Neural cell (in vitro differentiated cells): Measurements from ENCODE around the gene PPFIA4. TPM values are rescaled to one million over a fixed set of nuclear protein-coding genes. Genes with fewer than 3 reads are reported as not detected.

Experiments
- H2AFZ ChIP-seq: fragments of 200-600, 300-800 bp; sonication (generic), shearing (Covaris generic); 2 replicates; pipeline ENCODE4 v1.6.0; 2014; ENCODE audit warnings: low read depth, mild to moderate bottlenecking, antibody characterized with exemption, low read length, moderate library complexity
- H3F3A ChIP-seq: fragments of 200-600 bp; shearing (Covaris generic); 2 replicates; pipeline ENCODE4 v1.6.1; 2016; ENCODE audit warnings: mild to moderate bottlenecking, moderate library complexity, mixed read lengths, antibody characterized with exemption, low read length; ENCODE audit not compliant: insufficient read depth, poor library complexity, severe bottlenecking
- H3K27ac ChIP-seq: fragments of 200-600, 300-800 bp; sonication (generic), shearing (Covaris generic); 2 replicates; pipeline ENCODE4 v1.5.1; 2014; ENCODE audit warnings: mild to moderate bottlenecking, low read length, moderate library complexity
- H3K27me3 ChIP-seq: fragments of 300-800, 200-600 bp; sonication (generic), shearing (Covaris generic); 2 replicates; pipeline ENCODE4 v1.6.0; 2014; ENCODE audit warnings: mild to moderate bottlenecking, low read depth, low read length, moderate library complexity; ENCODE audit not compliant: insufficient read depth
- H3K36me3 ChIP-seq: fragments of 300-800, 200-600 bp; sonication (generic), shearing (Covaris generic); 2 replicates; pipeline ENCODE4 v1.5.1; 2014; ENCODE audit warnings: mild to moderate bottlenecking, antibody characterized with exemption, low read length, moderate library complexity; ENCODE audit not compliant: insufficient read depth
- H3K4me2 ChIP-seq: fragments of 300-800, 200-600 bp; sonication (generic), shearing (Covaris generic); 2 replicates; pipeline ENCODE4 v1.6.0; 2014; ENCODE audit warnings: mild to moderate bottlenecking, low read length
- H3K4me3 ChIP-seq: fragments of 300-800, 200-600 bp; sonication (generic), shearing (Covaris generic); 2 replicates; pipeline ENCODE4 v1.5.1; 2014; ENCODE audit warnings: mild to moderate bottlenecking, low read length, moderate library complexity
- H3K79me2 ChIP-seq: fragments of 200-600 bp; shearing (Covaris generic); replicated peaks from 2 replicates; pipeline ENCODE4 v1.6.0; 2014; ENCODE audit warnings: mild to moderate bottlenecking, low read length, moderate library complexity; ENCODE audit not compliant: insufficient read depth
- H3K9ac ChIP-seq: fragments of 300-800, 200-600 bp; sonication (generic), shearing (Covaris generic); 2 replicates; pipeline ENCODE4 v1.6.1; 2016; ENCODE audit warnings: mild to moderate bottlenecking, low read length, mixed read lengths
- H3K9me2 ChIP-seq: fragments of 200-600 bp; shearing (Covaris generic); 2 replicates; pipeline ENCODE4 v1.6.1; 2016; ENCODE audit warnings: mild to moderate bottlenecking, low read length, mixed read lengths; ENCODE audit not compliant: insufficient read depth
- H3K9me3 ChIP-seq: fragments of 200-600, 300-800 bp; sonication (generic), shearing (Covaris generic); 2 replicates; pipeline ENCODE4 v1.6.1; 2016; ENCODE audit warnings: mild to moderate bottlenecking, mixed run types, low read length, moderate library complexity, mixed read lengths
- H4K20me1 ChIP-seq: fragments of 200-600 bp; shearing (Covaris generic); 2 replicates; pipeline ENCODE4 v1.6.1; 2016; ENCODE audit warnings: mild to moderate bottlenecking, mixed run types; ENCODE audit not compliant: insufficient read depth
- EP300 ChIP-seq: fragments of 450-650 bp; conservative IDR thresholded peaks from 2 replicates; pipeline ENCODE4 v1.6.1; 2014; ENCODE audit warnings: antibody characterized with exemption, mild to moderate bottlenecking, moderate library complexity; ENCODE audit not compliant: poor library complexity, severe bottlenecking
- EZH2 ChIP-seq: fragments of 200-600, 300-800 bp; shearing (Covaris generic), sonication (generic); IDR thresholded peaks from 2 replicates; pipeline ENCODE4 v1.6.1; 2014; ENCODE audit warnings: antibody characterized with exemption, low read length, borderline replicate concordance, mild to moderate bottlenecking; ENCODE audit not compliant: insufficient read depth, poor library complexity, severe bottlenecking
- MXI1 ChIP-seq: fragments of 450-650 bp; conservative IDR thresholded peaks from 2 replicates; pipeline ENCODE4 v1.6.1; 2014; ENCODE audit warnings: antibody characterized with exemption, mild to moderate bottlenecking; ENCODE audit not compliant: poor library complexity, severe bottlenecking
- POLR2AphosphoS5 ChIP-seq: IDR thresholded peaks from 2 replicates; pipeline ENCODE4 v1.6.1; 2012
- RAD21 ChIP-seq: fragments of 450-650 bp; conservative IDR thresholded peaks from 2 replicates; pipeline ENCODE4 v1.6.1; 2014; ENCODE audit warnings: antibody characterized with exemption, mild to moderate bottlenecking, moderate library complexity
- SMC3 ChIP-seq: fragments of 450-650 bp; conservative IDR thresholded peaks from 2 replicates; pipeline ENCODE4 v1.6.1; 2014; ENCODE audit warnings: antibody characterized with exemption, mild to moderate bottlenecking, moderate library complexity; ENCODE audit not compliant: poor library complexity
- TAF1 ChIP-seq: IDR thresholded peaks from 2 replicates; pipeline ENCODE4 v1.6.1; 2012; ENCODE audit warnings: low read depth
- polyA plus RNA-seq: library from polyadenylated mRNA; depleted of rRNA; stranded (reverse); fragments of >200 nt; gene quantifications from 2 replicates; pipeline ENCODE4 v1.2.3, GENCODE V29; 2014
- TF ChIP-seq, protein P1 (sequence below): fragments of 450-650 bp; IDR thresholded peaks from 2 replicates; pipeline ENCODE4 v1.5.1; 2014; ENCODE audit warnings: antibody characterized with exemption, mild to moderate bottlenecking, moderate library complexity; ENCODE audit not compliant: poor library complexity, severe bottlenecking
- TF ChIP-seq, protein P2 (sequence below): IDR thresholded peaks from 2 replicates; pipeline ENCODE4 v1.6.1; 2012; ENCODE audit warnings: borderline replicate concordance

Gene PPFIA4
- polyA plus RNA-seq, 1 donor from 2014 or later: 1.6 TPM

DNA sequence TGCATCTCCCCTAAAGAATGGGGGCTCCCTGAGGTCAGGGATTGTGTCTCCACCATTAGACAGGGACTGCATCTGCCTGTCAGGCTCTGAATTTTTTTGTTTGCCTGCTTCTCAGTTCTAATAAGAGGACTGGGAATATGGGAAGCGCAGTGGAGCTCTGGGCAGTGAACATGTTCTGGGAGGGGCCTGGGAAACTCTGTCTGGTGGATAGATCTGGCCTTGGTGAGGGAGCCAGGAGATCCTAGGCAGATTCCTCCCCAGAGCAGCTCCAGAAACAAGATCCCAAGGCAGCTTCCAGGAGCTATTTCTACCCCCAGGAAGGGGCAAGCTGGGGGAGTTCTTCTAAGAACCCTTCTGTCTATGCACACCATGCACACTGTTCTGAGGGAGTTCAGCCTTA, 72.2 kb downstream of the PPFIA4 start:
- Histone ChIP-seq H3K4me3 (no peak overlapping the region), H4K20me1 (no peaks in the 10 kb centered on the region), H2AFZ (no peak overlapping the region), H3F3A (no peaks in the 10 kb centered on the region), H3K79me2 (no peaks in the 10 kb centered on the region), H3K9me2 (no peaks in the 10 kb centered on the region), H3K36me3 (no peaks in the 10 kb centered on the region), H3K9me3 (peaks cover 6% of the 10 kb centered on the region), H3K27ac (no peak overlapping the region), H3K4me2 (no peak overlapping the region), H3K27me3 (no peaks in the 10 kb centered on the region), H3K9ac (no peak overlapping the region)
- TF ChIP-seq MXI1: no peak
- TF ChIP-seq TAF1: no peak
- no peak for TF ChIP-seq SMC3
- TF ChIP-seq POLR2AphosphoS5: no peak
- TF ChIP-seq, protein P1, sequence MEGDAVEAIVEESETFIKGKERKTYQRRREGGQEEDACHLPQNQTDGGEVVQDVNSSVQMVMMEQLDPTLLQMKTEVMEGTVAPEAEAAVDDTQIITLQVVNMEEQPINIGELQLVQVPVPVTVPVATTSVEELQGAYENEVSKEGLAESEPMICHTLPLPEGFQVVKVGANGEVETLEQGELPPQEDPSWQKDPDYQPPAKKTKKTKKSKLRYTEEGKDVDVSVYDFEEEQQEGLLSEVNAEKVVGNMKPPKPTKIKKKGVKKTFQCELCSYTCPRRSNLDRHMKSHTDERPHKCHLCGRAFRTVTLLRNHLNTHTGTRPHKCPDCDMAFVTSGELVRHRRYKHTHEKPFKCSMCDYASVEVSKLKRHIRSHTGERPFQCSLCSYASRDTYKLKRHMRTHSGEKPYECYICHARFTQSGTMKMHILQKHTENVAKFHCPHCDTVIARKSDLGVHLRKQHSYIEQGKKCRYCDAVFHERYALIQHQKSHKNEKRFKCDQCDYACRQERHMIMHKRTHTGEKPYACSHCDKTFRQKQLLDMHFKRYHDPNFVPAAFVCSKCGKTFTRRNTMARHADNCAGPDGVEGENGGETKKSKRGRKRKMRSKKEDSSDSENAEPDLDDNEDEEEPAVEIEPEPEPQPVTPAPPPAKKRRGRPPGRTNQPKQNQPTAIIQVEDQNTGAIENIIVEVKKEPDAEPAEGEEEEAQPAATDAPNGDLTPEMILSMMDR: no peak
- no peak for TF ChIP-seq EZH2
- no peak for TF ChIP-seq RAD21
- TF ChIP-seq, protein P2, sequence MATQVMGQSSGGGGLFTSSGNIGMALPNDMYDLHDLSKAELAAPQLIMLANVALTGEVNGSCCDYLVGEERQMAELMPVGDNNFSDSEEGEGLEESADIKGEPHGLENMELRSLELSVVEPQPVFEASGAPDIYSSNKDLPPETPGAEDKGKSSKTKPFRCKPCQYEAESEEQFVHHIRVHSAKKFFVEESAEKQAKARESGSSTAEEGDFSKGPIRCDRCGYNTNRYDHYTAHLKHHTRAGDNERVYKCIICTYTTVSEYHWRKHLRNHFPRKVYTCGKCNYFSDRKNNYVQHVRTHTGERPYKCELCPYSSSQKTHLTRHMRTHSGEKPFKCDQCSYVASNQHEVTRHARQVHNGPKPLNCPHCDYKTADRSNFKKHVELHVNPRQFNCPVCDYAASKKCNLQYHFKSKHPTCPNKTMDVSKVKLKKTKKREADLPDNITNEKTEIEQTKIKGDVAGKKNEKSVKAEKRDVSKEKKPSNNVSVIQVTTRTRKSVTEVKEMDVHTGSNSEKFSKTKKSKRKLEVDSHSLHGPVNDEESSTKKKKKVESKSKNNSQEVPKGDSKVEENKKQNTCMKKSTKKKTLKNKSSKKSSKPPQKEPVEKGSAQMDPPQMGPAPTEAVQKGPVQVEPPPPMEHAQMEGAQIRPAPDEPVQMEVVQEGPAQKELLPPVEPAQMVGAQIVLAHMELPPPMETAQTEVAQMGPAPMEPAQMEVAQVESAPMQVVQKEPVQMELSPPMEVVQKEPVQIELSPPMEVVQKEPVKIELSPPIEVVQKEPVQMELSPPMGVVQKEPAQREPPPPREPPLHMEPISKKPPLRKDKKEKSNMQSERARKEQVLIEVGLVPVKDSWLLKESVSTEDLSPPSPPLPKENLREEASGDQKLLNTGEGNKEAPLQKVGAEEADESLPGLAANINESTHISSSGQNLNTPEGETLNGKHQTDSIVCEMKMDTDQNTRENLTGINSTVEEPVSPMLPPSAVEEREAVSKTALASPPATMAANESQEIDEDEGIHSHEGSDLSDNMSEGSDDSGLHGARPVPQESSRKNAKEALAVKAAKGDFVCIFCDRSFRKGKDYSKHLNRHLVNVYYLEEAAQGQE: no peak
- no peak for TF ChIP-seq EP300

DNA sequence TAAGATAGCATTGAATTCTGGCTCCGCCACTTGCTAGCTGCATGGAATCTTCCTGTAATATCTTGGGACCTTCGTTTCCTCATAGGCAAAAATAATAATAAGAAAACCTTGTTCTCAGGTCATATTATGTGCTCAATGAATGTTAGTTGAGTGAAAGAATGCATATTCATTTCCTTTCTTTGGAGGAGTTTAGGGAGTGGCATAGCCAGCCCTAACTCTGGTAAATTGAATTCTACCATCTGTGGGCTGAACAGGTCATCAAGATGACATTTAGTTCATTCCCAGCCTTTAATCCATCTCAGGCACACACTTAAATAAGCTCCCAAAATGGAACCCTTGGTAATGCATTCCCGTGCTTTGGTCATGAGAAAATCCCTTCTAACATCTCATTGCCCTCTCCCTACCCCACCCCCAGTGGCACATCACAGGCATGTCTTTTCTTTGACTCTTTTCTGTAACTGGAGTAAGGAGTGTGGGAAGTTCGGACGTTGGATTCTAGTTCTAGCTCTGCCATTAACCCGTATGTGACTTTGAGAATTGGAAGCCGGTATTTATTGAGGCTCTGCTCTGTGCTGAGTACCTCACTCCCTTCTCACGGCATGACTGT, 72.7 kb downstream of the PPFIA4 start:
- Histone ChIP-seq H3K4me3 (no peak overlapping the region), H3K79me2 (no peaks in the 10 kb centered on the region), H3K27me3 (no peaks in the 10 kb centered on the region), H4K20me1 (no peaks in the 10 kb centered on the region), H3K9ac (no peak overlapping the region), H3K36me3 (no peaks in the 10 kb centered on the region), H3K4me2 (no peak overlapping the region), H2AFZ (no peak overlapping the region), H3K27ac (no peak overlapping the region), H3K9me2 (no peaks in the 10 kb centered on the region), H3F3A (no peaks in the 10 kb centered on the region), H3K9me3 (peaks cover 6% of the 10 kb centered on the region)
- TF ChIP-seq MXI1 (no peak), TAF1 (no peak)
- TF ChIP-seq, protein P1: no peak
